ENCODE data around the gene GALNT1. TPM values are rescaled to one million over a fixed set of nuclear protein-coding genes. Genes with fewer than 3 reads are reported as not detected.

GALNT1 gene
- total and polyA plus RNA-seq, 2 of the 4 experiments (the other 2 are of a cell fraction): 24.9 to 43.9 TPM

DNA sequence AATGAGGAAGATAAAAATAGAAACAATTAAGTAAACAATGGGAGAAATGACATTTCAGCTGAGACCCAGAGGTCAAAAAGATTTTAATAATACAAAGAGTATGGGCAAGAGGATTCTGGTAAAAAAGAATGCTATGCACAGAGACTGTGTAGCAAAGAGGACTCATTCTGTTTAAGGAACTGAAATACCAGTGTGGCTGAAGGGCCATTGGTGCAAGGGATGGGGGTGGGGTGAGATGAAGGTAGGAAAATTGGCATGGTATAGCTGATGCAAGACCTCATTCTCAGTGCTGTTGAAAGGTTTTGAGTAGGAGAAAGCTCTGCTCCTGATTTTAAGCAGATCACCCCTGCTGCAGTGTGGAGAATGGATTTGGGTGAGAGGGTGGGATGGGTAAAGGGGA is 10.8 kb downstream of the GALNT1 start:
- Histone ChIP-seq H2BK20ac (ENCODE audit: low read depth, low read length) (no peak overlapping the region), H2BK5ac (ENCODE audit: low read depth, low read length, poor library complexity, severe bottlenecking) (no peak overlapping the region), H2AK9ac (replicated peaks; ENCODE audit: low read depth, low read length, poor library complexity) (no peak overlapping the region), H3K4me2 (ENCODE audit: low read depth, low read length) (no peak overlapping the region), H3K36me3 (ENCODE audit: control insufficient read depth, insufficient read depth, low read length) (no peaks in the 10 kb centered on the region), H4K5ac (ENCODE audit: low read depth, low read length) (no peak overlapping the region), H3K27ac (ENCODE audit: insufficient read depth, low read length) (no peak overlapping the region), H3K14ac (replicated peaks; ENCODE audit: low read depth, low read length) (no peak overlapping the region), H3K23ac (ENCODE audit: low read depth, low read length) (0 out of 2 replicates have a peak overlapping the region, but pooled peaks have one; percentile 48), H4K8ac (ENCODE audit: low read depth in 2 of 2, low read length in 2 of 2) (no peak overlapping the region), H3K4ac (ENCODE audit: low read depth, low read length) (0 out of 2 replicates have a peak overlapping the region, but pooled peaks have one; percentile 10), H4K91ac (ENCODE audit: insufficient read depth, low read depth, low read length) (no peak overlapping the region; the same call in 1 of the 2 replicates), H2BK15ac (ENCODE audit: low read depth, low read length) (no peak overlapping the region), H3K9ac (ENCODE audit: low read depth, low read length) (no peak overlapping the region), H3K56ac (ENCODE audit: extremely low read depth, insufficient read depth, low read length) (no peak overlapping the region), H2BK120ac (ENCODE audit: low read depth, low read length) (no peak overlapping the region), H2AK5ac (ENCODE audit: low read depth, low read length) (no peak overlapping the region), H3K9me1 (ENCODE audit: insufficient read depth, low read length) (peaks cover 11% of the 10 kb centered on the region), H3K27me3 (ENCODE audit: control insufficient read depth, insufficient read depth, low read length) (no peaks in the 10 kb centered on the region), H3K79me1 (ENCODE audit: low read depth in 1 of 2, low read length in 2 of 2) (peaks cover 49 to 58% of the 10 kb centered on the region in 2 experiments), H2AFZ (replicated peaks; ENCODE audit: low read length, poor library complexity) (no peak overlapping the region), H4K20me1 (ENCODE audit: insufficient read depth, low read length) (peaks cover 38% of the 10 kb centered on the region), H3K4me3 (ENCODE audit: insufficient read depth, low read depth, low read length) (no peak overlapping the region), H3K18ac (ENCODE audit: low read depth, low read length) (no peak overlapping the region), H3K4me1 (ENCODE audit: control insufficient read depth, insufficient read depth, low read length) (peaks cover 5% of the 10 kb centered on the region), H3K9me3 (ENCODE audit: control insufficient read depth, insufficient read depth, low read length) (peaks cover 3% of the 10 kb centered on the region; the same call in 1 of the 2 replicates)
- in situ Hi-C loops (cut with MboI; ENCODE audit: low sequenced_read_pairs): no loop called here
- intact Hi-C loops (cut with micrococcal nuclease): loop anchor here (5.0 kb wide), 1 partner anchor 90 kb away; no protein-coding TSS in a partner anchor
- CTCF ChIA-PET: no interaction called here
- dilution Hi-C loops (cut with HindIII; ENCODE audit: low sequenced_read_pairs, unreplicated experiment): no loop called here
- no TSS peak for BruUV-seq (replicated peaks)
- POLR2A ChIA-PET (ENCODE audit: unreplicated experiment): no interaction called here
- DNase-seq (no peak), ATAC-seq (ENCODE audit: low read depth) (no peak)
- TF ChIP-seq MXI1 (IDR thresholded peaks at IDR 0.05; ENCODE audit: borderline replicate concordance, low read depth, low read length) (no peak), FOS (IDR thresholded peaks at IDR 0.05; ENCODE audit: low read depth, low read length) (no peak), CEBPB (IDR thresholded peaks at IDR 0.05; ENCODE audit: low read depth, low read length) (no peak)
